Right hindlimb (tissue), 1 donor: ENCODE data around the gene MRPL48.

Source experiments
- DNase-seq: peaks from one replicate; pipeline ENCODE4 v3.0.0-alpha.2; 2018

Gene MRPL48

GRCh38 chr11:73894725-73895335 lies 107.2 kb downstream of the MRPL48 start:
- no peak for DNase-seq

DNA sequence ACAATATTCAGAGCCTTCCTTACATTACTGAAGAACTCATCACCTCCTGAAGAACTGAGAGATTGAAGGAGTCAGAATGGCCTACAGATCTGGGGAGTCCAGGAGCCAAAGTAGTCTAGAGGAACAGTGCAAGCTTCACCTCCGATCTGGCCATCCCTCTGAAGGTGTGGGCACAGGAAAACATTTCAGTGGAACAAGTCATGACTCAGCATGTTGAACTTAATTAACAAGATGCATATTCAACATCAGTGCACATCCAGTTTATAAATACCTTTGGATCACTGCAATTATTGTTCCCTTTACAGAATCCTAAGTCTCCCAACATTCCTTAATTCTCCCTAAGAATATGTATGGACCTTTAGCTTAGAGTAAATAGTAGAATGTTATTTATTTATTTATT lies 114.6 kb downstream of the MRPL48 start:
- no peak for DNase-seq

GRCh38 chr11:73907191-73907590 lies 119.5 kb downstream of the MRPL48 start:
- no peak for DNase-seq

- no peak for DNase-seq
These were observed 124.4 kb downstream of the MRPL48 start for GRCh38 chr11:73912026-73912425.

DNA sequence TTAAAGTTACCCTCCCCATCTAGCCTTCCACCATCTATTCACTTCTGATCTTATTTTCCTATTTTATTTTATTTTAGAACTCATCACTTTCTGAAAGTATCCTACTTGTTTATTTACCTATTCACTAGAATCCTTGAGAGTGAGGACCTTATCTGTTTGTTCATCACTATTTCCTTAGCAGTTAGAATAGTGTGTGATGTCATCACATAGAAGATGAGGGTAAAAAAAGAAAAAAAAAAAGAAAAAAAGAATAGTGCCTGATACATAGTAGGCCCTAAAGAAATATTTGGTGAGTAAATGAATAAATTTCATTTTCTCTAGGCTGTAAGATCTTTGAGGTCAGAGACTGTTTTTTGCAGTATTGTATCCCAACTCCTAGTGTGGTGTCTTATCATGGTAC lies 125.8 kb downstream of the MRPL48 start:
- no peak for DNase-seq

- no peak for DNase-seq
These were observed 126.6 kb downstream of the MRPL48 start for GRCh38 chr11:73914284-73914683.
